ENCODE data around the gene STARD3.

The STARD3 gene

DNA sequence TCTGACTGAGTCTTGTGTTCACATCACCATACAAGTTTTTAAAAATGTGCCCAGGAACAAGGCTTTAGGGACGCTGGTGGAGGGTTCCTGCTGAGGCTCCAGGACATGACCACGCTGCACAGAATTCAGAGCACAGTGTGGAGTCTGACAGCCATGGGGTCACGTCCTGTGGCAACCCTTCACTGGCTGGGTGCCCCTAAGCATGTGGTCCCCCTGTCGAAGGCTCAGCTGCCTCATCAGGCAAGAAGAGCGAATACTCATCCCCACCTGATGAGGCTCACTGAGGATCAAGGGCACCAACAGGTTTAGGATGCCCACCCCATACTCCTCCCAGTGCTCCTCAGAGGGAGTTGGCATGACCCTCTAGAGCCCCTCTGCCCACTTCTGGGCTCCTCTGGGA is 37.2 kb downstream of the STARD3 start:
- Histone ChIP-seq H3K9ac (ENCODE audit: low read depth, low read length) (no peak overlapping the region), H3K4me1 (ENCODE audit: insufficient read depth, low read length) (peaks cover 2% of the 10 kb centered on the region; the same call in 1 of the 2 replicates), H3K4me3 (ENCODE audit: low read length) (no peak overlapping the region), H3K27me3 (ENCODE audit: insufficient read depth, low read length) (peaks cover 19% of the 10 kb centered on the region), H3K27ac (ENCODE audit: low read length) (no peak overlapping the region), H3K36me3 (ENCODE audit: insufficient read depth, low read depth, low read length) (peaks cover 16% of the 10 kb centered on the region; the same call in 1 of the 2 replicates), H3K9me3 (ENCODE audit: insufficient read depth, low read depth, low read length) (no peaks in the 10 kb centered on the region)

DNA sequence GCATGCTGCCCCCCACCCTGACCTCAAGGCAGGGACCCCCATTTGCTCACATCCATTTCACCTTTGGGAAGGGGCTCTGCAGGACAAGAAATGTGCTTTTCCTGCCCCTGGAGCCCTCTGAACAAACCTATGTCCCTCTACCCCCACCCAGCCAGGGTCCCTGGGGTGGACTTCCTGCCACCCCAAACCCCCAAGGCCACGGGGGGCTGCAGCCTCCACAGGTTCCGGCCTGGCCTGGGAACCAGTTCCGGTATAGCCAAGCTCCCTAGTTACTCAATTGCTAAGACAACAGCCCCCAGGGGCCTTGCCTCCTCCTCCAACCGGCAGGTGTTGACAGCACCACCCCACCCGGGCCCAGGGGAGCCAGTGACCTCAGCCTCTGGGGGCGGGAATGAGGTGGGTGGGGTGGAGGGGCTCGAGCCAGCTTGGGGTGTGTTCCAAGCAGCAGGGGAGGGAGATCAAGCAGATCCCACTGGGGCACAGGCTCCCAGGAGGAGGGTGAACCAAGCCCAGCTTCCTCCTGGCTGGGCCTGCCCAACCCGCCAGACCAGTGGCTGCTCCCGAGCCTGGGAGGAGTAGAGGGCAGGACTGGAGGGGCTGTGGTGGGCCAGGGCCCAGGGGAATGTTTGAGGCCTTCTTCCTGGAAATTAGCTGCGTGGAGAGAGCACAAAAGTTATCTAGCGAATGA is 37.9 kb downstream of the STARD3 start:
- Histone ChIP-seq H3K4me1 (ENCODE audit: insufficient read depth, low read length) (peaks cover 2% of the 10 kb centered on the region; the same call in 1 of the 2 replicates), H3K27ac (ENCODE audit: low read length) (no peak overlapping the region), H3K9me3 (ENCODE audit: insufficient read depth, low read depth, low read length) (no peaks in the 10 kb centered on the region), H3K27me3 (ENCODE audit: insufficient read depth, low read length) (peaks cover 12% of the 10 kb centered on the region), H3K4me3 (ENCODE audit: low read length) (no peak overlapping the region), H3K9ac (ENCODE audit: low read depth, low read length) (no peak overlapping the region), H3K36me3 (ENCODE audit: insufficient read depth, low read depth, low read length) (peaks cover 21% of the 10 kb centered on the region; the same call in 1 of the 2 replicates)

DNA sequence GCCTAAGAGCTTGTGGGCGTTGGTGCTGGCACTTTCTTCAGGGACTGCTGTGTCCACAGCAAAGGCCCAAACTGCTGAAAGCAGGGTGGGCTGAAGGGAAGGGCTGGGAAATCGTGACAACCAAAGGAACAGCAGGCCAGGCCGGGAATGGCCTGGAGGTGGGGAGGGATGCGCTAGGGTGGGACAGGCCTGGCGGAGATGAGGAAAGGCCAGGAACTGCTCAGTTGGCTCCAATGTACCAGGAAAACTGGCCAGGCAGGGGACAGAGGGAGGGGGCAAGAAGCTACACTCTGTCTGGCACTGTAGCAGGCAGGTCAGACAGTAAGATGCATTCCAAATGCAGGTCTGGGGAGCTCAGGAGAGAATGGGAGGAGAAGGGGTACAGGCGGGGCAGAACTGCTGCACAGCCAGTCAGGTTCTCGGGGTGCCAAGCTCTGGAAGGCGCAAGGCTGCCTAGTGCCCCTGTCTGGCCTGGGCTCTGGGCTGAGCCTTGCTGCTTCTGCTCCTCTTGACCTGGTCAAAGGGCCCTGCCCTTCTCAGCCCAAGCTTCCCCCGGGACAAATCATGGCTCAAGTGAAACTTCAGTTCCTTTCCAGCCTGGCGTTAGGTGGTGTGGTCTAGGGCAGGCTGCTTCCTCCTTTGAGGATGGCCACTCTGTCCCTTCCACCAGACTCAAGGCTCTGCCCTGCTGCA is 38.6 kb downstream of the STARD3 start:
- H3K27me3 ChIP-seq (ENCODE audit: insufficient read depth, low read length): peaks cover 6% of the 10 kb centered on the region
- H3K9me3 ChIP-seq (ENCODE audit: insufficient read depth, low read depth, low read length): no peaks in the 10 kb centered on the region
- H3K27ac ChIP-seq (ENCODE audit: low read length): no peak overlapping the region
- H3K36me3 ChIP-seq (ENCODE audit: insufficient read depth, low read depth, low read length): peaks cover 24% of the 10 kb centered on the region
- H3K4me1 ChIP-seq (ENCODE audit: insufficient read depth, low read length): peaks cover 2% of the 10 kb centered on the region; the same call in 1 of the 2 replicates
- H3K9ac ChIP-seq (ENCODE audit: low read depth, low read length): no peak overlapping the region
- H3K4me3 ChIP-seq (ENCODE audit: low read length): no peak overlapping the region

DNA sequence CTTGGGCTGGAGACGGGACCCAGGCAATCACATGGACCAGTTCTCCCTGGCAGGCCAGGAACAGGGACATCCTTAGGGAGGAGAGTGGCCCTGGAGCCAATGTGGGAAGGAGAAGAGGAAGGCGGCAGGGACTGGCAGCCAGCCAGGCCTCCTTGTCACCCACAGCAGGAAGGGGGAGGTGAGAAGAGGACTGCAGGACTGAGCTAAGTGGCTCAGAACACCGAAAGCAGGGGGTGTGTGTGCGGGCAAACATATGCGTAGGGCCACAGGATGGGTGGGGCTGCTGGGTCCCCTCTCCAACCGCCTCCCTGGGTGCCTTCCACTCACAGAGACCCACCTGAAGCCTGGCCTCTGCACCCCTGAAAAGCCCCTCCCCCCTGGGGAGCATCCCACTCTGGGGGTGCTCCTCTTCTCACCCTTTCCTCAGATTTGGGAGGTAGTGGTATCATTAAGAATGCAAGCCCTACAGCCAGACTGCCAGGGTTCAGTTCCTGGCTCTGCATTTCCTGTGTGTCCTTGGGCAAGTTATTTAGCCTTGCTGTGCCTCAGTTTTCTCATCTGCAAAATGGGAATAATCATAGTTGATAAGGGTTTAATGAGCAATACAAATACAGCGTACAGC is 39.4 kb downstream of the STARD3 start:
- Histone ChIP-seq H3K4me1 (ENCODE audit: insufficient read depth, low read length) (peaks cover 2% of the 10 kb centered on the region; the same call in 1 of the 2 replicates), H3K27ac (ENCODE audit: low read length) (no peak overlapping the region), H3K9ac (ENCODE audit: low read depth, low read length) (no peak overlapping the region)

DNA sequence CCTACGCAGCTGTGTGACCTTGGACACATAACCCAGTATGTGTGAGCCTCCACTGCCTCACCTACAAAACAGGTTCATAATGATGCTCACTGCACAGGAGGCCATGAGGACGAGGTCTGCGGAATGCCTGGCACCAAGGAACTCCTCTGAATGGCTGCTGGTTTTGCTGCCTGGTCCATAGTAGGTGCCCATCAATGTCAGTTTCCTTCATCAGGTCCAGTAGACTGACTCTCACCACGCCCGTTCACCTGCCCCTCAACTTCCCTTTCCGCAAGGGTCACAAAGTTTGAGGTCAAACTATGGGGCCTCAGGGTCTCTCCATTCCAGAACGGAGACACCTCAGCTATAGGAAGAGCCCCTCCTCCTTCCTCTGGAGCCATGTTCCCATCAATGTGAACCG is 40.1 kb downstream of the STARD3 start:
- Histone ChIP-seq H3K4me3 (ENCODE audit: low read length) (no peak overlapping the region), H3K36me3 (ENCODE audit: insufficient read depth, low read depth, low read length) (peaks cover 30% of the 10 kb centered on the region), H3K4me1 (ENCODE audit: insufficient read depth, low read length) (peaks cover 2% of the 10 kb centered on the region; the same call in 1 of the 2 replicates), H3K27ac (ENCODE audit: low read length) (no peak overlapping the region), H3K9ac (ENCODE audit: low read depth, low read length) (no peak overlapping the region), H3K27me3 (ENCODE audit: insufficient read depth, low read length) (no peaks in the 10 kb centered on the region), H3K9me3 (ENCODE audit: insufficient read depth, low read depth, low read length) (no peaks in the 10 kb centered on the region)

More for the DNA sequence above, 39.4 kb downstream of the STARD3 start:
- H3K4me3 ChIP-seq (ENCODE audit: low read length): no peak overlapping the region
- peaks cover 30% of the 10 kb centered on the region for H3K36me3 ChIP-seq (ENCODE audit: insufficient read depth, low read depth, low read length)
- H3K27me3 ChIP-seq (ENCODE audit: insufficient read depth, low read length): no peaks in the 10 kb centered on the region; the same call in 1 of the 2 replicates
- no peaks in the 10 kb centered on the region for H3K9me3 ChIP-seq (ENCODE audit: insufficient read depth, low read depth, low read length)

DNA sequence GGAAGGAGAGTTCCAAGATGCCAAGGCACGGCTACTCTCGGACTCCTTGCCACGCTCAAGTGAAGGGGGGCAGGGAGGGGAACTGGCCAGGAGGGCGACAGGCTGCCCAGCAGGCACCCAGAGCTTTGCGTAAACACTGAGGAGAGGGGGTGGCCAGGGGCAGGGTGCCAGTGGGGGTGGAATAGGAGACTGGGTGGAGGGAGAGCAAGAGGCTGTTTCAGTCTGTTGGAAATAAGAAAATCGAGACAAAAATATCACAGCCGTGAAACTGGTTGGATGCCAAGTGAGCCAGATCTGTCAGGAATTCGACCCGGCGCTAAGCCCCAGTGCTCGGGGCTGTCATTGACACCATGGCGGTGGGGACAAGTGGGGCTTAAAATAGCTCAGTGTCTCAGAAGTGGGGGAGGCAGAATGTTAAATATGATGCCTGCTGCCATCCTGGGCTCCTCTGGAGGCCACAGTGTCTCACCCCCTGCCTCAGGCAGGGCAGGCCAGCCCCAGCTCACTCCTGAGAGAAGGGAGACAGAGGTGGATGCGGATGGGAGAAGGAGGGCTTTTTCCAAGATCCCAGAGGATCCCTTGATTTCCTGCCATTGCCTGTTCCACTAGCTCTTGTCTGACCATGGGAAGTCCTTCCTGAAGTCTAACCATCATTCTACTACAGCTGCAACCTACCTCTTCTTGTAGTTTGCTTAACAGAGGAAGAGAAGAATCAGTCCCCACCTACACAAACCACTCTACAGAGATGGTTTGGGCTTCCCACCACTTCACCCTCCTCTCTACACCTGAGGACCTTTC is 40.8 kb downstream of the STARD3 start:
- no peaks in the 10 kb centered on the region for H3K9me3 ChIP-seq (ENCODE audit: insufficient read depth, low read depth, low read length)
- no peaks in the 10 kb centered on the region for H3K27me3 ChIP-seq (ENCODE audit: insufficient read depth, low read length)
- no peak overlapping the region for H3K4me3 ChIP-seq (ENCODE audit: low read length)
- H3K27ac ChIP-seq (ENCODE audit: low read length): no peak overlapping the region
- peaks cover 2% of the 10 kb centered on the region; the same call in 1 of the 2 replicates for H3K4me1 ChIP-seq (ENCODE audit: insufficient read depth, low read length)
- H3K9ac ChIP-seq (ENCODE audit: low read depth, low read length): no peak overlapping the region
- H3K36me3 ChIP-seq (ENCODE audit: insufficient read depth, low read depth, low read length): peaks cover 30% of the 10 kb centered on the region

DNA sequence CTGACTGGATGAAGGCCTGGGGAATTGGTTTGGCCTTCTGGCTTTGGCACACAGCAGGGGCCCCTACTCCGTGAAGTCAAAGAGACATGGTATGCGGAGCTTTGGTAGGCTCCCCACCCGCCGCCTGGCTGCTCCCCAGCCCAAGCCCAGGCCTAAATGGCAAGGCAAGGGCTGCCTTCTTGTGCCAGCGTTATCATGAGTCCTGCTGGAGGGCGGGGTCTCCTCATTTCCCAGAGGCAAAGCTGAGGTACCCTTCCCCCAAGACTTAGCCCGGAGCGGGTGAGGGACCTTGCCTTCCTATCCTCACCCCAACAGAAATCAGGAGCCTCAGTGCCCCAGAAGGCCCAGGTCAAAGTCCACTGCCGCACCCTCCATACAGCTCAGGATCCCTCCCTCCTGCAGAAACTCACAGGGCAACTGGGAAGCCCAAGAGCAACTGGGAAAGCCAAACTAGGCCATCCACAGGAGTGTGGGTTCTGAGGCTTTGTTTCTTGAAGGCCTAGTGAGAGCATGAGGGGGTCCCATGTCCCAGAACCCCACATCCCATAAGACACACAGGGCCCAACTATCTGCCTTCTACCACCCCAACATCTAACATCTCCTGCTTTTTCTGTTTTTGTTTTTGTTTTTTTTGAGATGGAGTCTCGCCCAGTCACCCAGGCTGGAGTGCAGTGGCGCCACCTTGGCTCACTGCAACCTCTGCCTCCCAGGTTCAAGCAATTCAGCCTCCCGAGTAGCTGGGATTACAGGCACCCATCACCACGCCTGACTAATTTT is 41.6 kb downstream of the STARD3 start:
- Histone ChIP-seq H3K27ac (ENCODE audit: low read length) (no peak overlapping the region), H3K27me3 (ENCODE audit: insufficient read depth, low read length) (no peaks in the 10 kb centered on the region), H3K4me1 (ENCODE audit: insufficient read depth, low read length) (peaks cover 2% of the 10 kb centered on the region; the same call in 1 of the 2 replicates), H3K4me3 (ENCODE audit: low read length) (no peak overlapping the region), H3K36me3 (ENCODE audit: insufficient read depth, low read depth, low read length) (peaks cover 30% of the 10 kb centered on the region), H3K9me3 (ENCODE audit: insufficient read depth, low read depth, low read length) (no peaks in the 10 kb centered on the region), H3K9ac (ENCODE audit: low read depth, low read length) (no peak overlapping the region)

DNA sequence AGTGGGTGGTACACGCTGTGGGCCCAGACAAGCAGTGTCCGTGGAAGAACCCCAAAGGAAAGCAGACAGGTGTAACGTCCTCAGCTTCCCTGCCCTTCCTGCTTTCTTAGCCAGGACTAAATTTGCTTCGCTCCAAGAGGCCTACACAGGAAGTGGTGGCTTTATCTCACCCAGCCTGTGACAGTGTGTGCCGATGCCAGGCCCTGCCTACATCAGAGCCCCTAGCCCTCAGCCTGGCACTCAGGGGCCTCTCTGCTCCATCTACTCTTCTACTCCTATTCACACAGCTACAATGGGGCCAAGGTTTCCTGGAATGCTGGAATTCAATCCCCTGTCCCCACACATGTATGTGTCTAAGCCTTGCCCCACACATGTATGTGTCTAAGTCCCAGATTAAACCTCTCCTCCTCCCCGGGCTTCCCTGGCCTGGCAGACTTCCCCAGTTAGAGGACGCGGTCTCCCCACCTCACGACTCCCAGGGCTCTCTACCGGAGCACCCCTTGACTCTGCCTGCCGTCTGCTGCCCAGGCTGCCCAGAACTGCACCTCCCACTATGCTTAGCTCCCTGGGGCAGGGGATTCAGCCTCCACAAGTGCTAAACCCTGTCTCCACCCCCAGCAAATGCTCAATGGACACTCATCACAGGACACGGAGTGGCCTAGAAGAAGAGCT is 42.7 kb downstream of the STARD3 start:
- no peak overlapping the region for H3K27ac ChIP-seq (ENCODE audit: low read length)

DNA sequence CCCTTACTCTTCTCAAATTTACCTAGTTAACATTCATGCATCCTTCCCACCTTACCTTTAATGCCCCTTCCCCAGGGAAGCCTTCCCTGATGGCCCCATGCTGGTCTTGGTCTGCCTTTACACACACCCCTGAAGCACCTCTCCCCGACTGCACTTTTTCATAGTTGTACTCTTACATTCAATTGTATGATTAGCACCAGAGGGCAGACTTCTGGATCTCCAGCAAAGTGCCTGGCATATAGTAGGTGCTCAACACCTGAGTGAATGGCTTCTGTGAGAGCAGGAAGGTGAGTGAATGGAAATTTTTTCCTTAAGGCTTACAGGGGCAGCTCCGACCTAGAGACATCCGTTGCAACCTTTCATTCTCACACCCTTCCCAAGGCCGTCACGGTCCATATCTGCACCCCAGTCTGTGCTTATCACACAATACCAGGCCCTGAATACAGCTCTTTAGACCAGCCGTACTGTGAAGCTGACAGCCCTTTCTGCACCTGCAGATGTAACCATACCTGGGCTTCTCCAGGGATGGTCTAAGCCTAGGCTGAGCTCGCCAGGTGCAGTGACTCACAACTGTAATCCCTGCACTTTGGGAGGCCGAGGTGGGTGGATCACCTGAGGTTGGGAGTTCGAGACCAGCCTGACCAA is 46.5 kb downstream of the STARD3 start:
- Histone ChIP-seq H3K27ac (ENCODE audit: low read length) (no peak overlapping the region), H3K9ac (ENCODE audit: low read depth, low read length) (no peak overlapping the region), H3K27me3 (ENCODE audit: insufficient read depth, low read length) (no peaks in the 10 kb centered on the region), H3K4me1 (ENCODE audit: insufficient read depth, low read length) (peaks cover 11% of the 10 kb centered on the region; the same call in 1 of the 2 replicates), H3K36me3 (ENCODE audit: insufficient read depth, low read depth, low read length) (peaks cover 21% of the 10 kb centered on the region), H3K9me3 (ENCODE audit: insufficient read depth, low read depth, low read length) (no peaks in the 10 kb centered on the region), H3K4me3 (ENCODE audit: low read length) (no peak overlapping the region)

More for the DNA sequence above, 42.7 kb downstream of the STARD3 start:
- Histone ChIP-seq H3K4me1 (ENCODE audit: insufficient read depth, low read length) (peaks cover 2% of the 10 kb centered on the region; the same call in 1 of the 2 replicates), H3K9ac (ENCODE audit: low read depth, low read length) (no peak overlapping the region; the same call in 1 of the 2 replicates), H3K27me3 (ENCODE audit: insufficient read depth, low read length) (no peaks in the 10 kb centered on the region), H3K36me3 (ENCODE audit: insufficient read depth, low read depth, low read length) (peaks cover 35% of the 10 kb centered on the region), H3K9me3 (ENCODE audit: insufficient read depth, low read depth, low read length) (no peaks in the 10 kb centered on the region), H3K4me3 (ENCODE audit: low read length) (no peak overlapping the region)
